ENCODE measurements around the gene XRN2.

XRN2 gene

DNA sequence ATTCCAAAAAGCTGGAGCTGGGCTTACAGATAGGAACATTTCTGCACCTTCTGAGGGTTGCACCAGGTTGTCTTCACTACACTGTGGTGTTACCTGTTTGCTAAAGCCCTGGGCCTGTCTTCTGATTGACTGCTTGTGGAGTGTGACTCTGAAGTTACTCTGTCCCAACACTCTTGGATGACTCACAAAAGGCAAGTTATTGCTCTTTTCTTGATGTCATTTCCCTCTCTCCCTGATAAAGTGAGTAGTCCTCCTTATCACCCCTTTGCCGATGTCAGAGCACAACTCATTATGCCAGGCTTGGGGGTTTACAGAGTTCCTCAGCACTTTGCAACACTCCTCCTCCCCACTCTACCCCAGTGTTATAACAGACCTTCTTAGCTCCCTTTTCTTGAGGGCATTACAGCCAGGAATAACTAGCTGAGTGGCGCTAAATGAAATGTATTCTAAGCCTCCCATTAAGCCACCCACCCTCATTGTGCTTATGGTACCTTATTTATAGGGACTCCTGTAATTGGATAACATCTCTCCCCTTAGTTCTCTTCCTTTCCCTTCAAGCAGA lies 130.3 kb downstream of the XRN2 start:
- DNase-seq = peak; percentile 54

GRCh38 chr20:21435576-21435975 lies 132.4 kb downstream of the XRN2 start:
- DNase-seq = no peak

GRCh38 chr20:21436205-21436604 lies 133.1 kb downstream of the XRN2 start:
- peak; percentile 96 for DNase-seq

- DNase-seq = no peak
Observed at GRCh38 chr20:21437248-21437647, 134.1 kb downstream of the XRN2 start.

- DNase-seq = peak; percentile 25
Observed at GRCh38 chr20:21437816-21438215, 134.7 kb downstream of the XRN2 start.
